Measurements from ENCODE around the gene EPSTI1.

The EPSTI1 gene

GRCh38 chr13:43006893-43007631, 15.0 kb upstream of the EPSTI1 start:
- no peaks in the 10 kb centered on the region for H3K9me3 ChIP-seq
- H3K4me1 ChIP-seq, result no peaks in the 10 kb centered on the region
- no peak for DNase-seq
- no peaks in the 10 kb centered on the region for H3K36me3 ChIP-seq
- no peak for TF ChIP-seq CTCF (IDR thresholded peaks at IDR 0.05; ENCODE audit: low read depth, low read length)
- no peak overlapping the region for H3K4me3 ChIP-seq (ENCODE audit: low read depth, low read length)
- no peaks in the 10 kb centered on the region for H3K27me3 ChIP-seq

GRCh38 chr13:43005460-43006236, 13.6 kb upstream of the EPSTI1 start:
- Histone ChIP-seq H3K36me3 (no peaks in the 10 kb centered on the region), H3K27me3 (no peaks in the 10 kb centered on the region), H3K4me1 (no peaks in the 10 kb centered on the region), H3K9me3 (no peaks in the 10 kb centered on the region), H3K4me3 (ENCODE audit: low read depth, low read length) (no peak overlapping the region)
- no peak for DNase-seq
- no peak for TF ChIP-seq CTCF (IDR thresholded peaks at IDR 0.05; ENCODE audit: low read depth, low read length)

DNA sequence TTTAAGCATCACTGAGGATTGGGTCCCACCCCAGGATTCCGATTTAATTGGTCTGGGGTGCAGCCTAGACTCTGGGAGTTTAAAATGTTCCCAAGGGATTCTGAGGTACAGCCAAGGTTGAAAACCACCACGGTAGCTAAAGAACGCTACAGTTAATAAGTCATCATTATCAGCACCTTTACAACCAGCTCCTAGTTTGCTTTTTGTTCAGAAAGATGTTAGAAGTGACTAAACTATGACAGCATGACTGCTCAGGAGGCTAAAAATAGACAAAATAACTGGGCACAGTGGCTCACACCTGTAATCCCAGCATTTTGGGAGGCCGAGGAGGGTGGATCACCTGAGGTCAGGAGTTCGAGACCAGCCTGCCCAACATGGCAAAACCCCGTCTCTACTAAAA, 11.7 kb upstream of the EPSTI1 start:
- no peak overlapping the region for H3K4me3 ChIP-seq (ENCODE audit: low read depth, low read length)
- no peak for DNase-seq
- H3K36me3 ChIP-seq, result no peaks in the 10 kb centered on the region
- TF ChIP-seq CTCF (IDR thresholded peaks at IDR 0.05; ENCODE audit: low read depth, low read length), result no peak
- H3K4me1 ChIP-seq, result no peaks in the 10 kb centered on the region
- H3K27me3 ChIP-seq, result no peaks in the 10 kb centered on the region
- no peaks in the 10 kb centered on the region for H3K9me3 ChIP-seq

- TF ChIP-seq CTCF (IDR thresholded peaks at IDR 0.05; ENCODE audit: low read depth, low read length), result no peak
- H3K4me1 ChIP-seq, result no peaks in the 10 kb centered on the region
- no peak for DNase-seq
These were observed 11.0 kb upstream of the EPSTI1 start for GRCh38 chr13:43003010-43003409.

GRCh38 chr13:43002021-43002420, 10.0 kb upstream of the EPSTI1 start:
- H3K9me3 ChIP-seq, result no peaks in the 10 kb centered on the region
- no peaks in the 10 kb centered on the region for H3K27me3 ChIP-seq
- no peaks in the 10 kb centered on the region for H3K36me3 ChIP-seq
- DNase-seq, result no peak
- H3K4me1 ChIP-seq, result no peaks in the 10 kb centered on the region
- TF ChIP-seq CTCF (IDR thresholded peaks at IDR 0.05; ENCODE audit: low read depth, low read length), result no peak
- no peak overlapping the region for H3K4me3 ChIP-seq (ENCODE audit: low read depth, low read length)

More at GRCh38 chr13:43003010-43003409, 11.0 kb upstream of the EPSTI1 start:
- no peaks in the 10 kb centered on the region for H3K36me3 ChIP-seq
- no peak overlapping the region for H3K4me3 ChIP-seq (ENCODE audit: low read depth, low read length)
- H3K9me3 ChIP-seq, result no peaks in the 10 kb centered on the region
- H3K27me3 ChIP-seq, result no peaks in the 10 kb centered on the region

- TF ChIP-seq CTCF (IDR thresholded peaks at IDR 0.05; ENCODE audit: low read depth, low read length), result no peak
- no peak for DNase-seq
- no peaks in the 10 kb centered on the region for H3K27me3 ChIP-seq
- H3K36me3 ChIP-seq, result no peaks in the 10 kb centered on the region
- H3K9me3 ChIP-seq, result no peaks in the 10 kb centered on the region
- no peak overlapping the region for H3K4me3 ChIP-seq (ENCODE audit: low read depth, low read length)
- H3K4me1 ChIP-seq, result no peaks in the 10 kb centered on the region
These were observed 8.6 kb upstream of the EPSTI1 start for GRCh38 chr13:43000676-43001075.
